CD4-positive, alpha-beta T cell (primary cell): Measurements from ENCODE around the gene PAAF1. TPM values are rescaled to one million over a fixed set of nuclear protein-coding genes. Genes with fewer than 3 reads are reported as not detected.
A peak's percentile ranks its signal among the peaks of the same experiment; 100 is the strongest.

Experiments
- ATAC-seq: fragments of 200-7000 bp; cut with Tn5 transposase; one replicate; pipeline ENCODE4 v1.10.0; 2022; ENCODE audit warnings: mild to moderate bottlenecking; ENCODE audit not compliant: poor library complexity
- CTCF ChIA-PET: fragments of 350-600 bp; sonication (Branson Sonifier 250); formaldehyde crosslinking; loops from one replicate; lab custom pipeline; 2021; ENCODE audit warnings: antibody characterized with exemption, inconsistent platforms; lab: Charles Lee
- POLR2A ChIA-PET: fragments of 350-600 bp; sonication (Branson Sonifier 250); formaldehyde crosslinking; loops from one replicate; lab custom pipeline; 2021; ENCODE audit warnings: antibody characterized with exemption, inconsistent platforms; lab: Charles Lee
- DNase-seq, 14 experiments: peaks; one replicate each; pipeline ENCODE4 v3.0.0-alpha.2; 2013 to 2020; ENCODE audit warnings: mixed read lengths in 2 of 14
- H3K27ac ChIP-seq, 2 donors: one replicate each; pipeline versions ENCODE4 v1.5.1 to v1.7.0; 2013; ENCODE audit warnings: low read length in 2 of 2, low read depth in 1 of 2, mild to moderate bottlenecking in 1 of 2
- H3K27me3 ChIP-seq, 2 experiments: 1 replicate in 1 of 2; 2 replicates in 1 of 2; pipeline versions ENCODE4 v1.6.1 to v1.7.0; 2013; ENCODE audit warnings: low read length in 2 of 2, control low read depth in 1 of 2, mild to moderate bottlenecking in 1 of 2, moderate library complexity in 1 of 2; ENCODE audit not compliant: insufficient read depth in 2 of 2, control insufficient read depth in 1 of 2
- H3K36me3 ChIP-seq: one replicate; pipeline ENCODE4 v1.6.1; 2013; ENCODE audit warnings: low read length, control low read depth; ENCODE audit not compliant: insufficient read depth
- H3K4me1 ChIP-seq: one replicate; pipeline ENCODE4 v1.6.1; 2013; ENCODE audit warnings: low read length, control low read depth; ENCODE audit not compliant: insufficient read depth
- H3K4me3 ChIP-seq: one replicate; pipeline ENCODE4 v1.5.1; 2013; ENCODE audit warnings: mild to moderate bottlenecking, low read length, moderate library complexity
- H3K9me3 ChIP-seq, 2 experiments: 1 replicate in 1 of 2; 2 replicates in 1 of 2; pipeline versions ENCODE4 v1.6.1 to v1.7.0; 2013; ENCODE audit warnings: low read length in 2 of 2, mild to moderate bottlenecking in 2 of 2, control low read depth in 1 of 2, moderate library complexity in 1 of 2; ENCODE audit not compliant: control insufficient read depth in 1 of 2, insufficient read depth in 1 of 2
- H3K27ac Mint-ChIP-seq: one replicate; pipeline ENCODE4 v1.8.0; 2020; ENCODE audit warnings: mixed read lengths
- H3K27me3 Mint-ChIP-seq: one replicate; pipeline ENCODE4 v1.8.0; 2021; ENCODE audit warnings: mixed read lengths
- H3K36me3 Mint-ChIP-seq: one replicate; pipeline ENCODE4 v1.8.0; 2021; ENCODE audit warnings: low read depth, mixed read lengths
- H3K4me1 Mint-ChIP-seq: one replicate; pipeline ENCODE4 v1.8.0; 2021; ENCODE audit warnings: low read depth, mixed read lengths
- H3K4me3 Mint-ChIP-seq: one replicate; pipeline ENCODE4 v1.8.0; 2020; ENCODE audit warnings: mild to moderate bottlenecking, mixed read lengths
- H3K9me3 Mint-ChIP-seq: one replicate; pipeline ENCODE4 v1.8.0; 2020; ENCODE audit warnings: mixed read lengths
- CTCF ChIP-seq: fragments of 200-600 bp; IDR thresholded peaks from one replicate; pipeline ENCODE4 v1.8.0; 2022; ENCODE audit warnings: antibody characterized with exemption, mild to moderate bottlenecking
- intact Hi-C, 2 experiments: fragments of 100-400 bp; cut with DNase I in 1 of 2; cut with micrococcal nuclease in 1 of 2; formaldehyde crosslinking; loops; one replicate each; pipeline versions ENCODE4 v1.15.1 to v1.9.0; 2023 to 2025; cut with DNase I, micrococcal nuclease
- total RNA-seq, 174 experiments: library from RNA in 2 of 174; stranded (reverse) in 2 of 174; gene quantifications; one replicate each; pipeline ENCODE4 v1.2.3 and lab custom pipeline; 2021 to 2026

The PAAF1 gene
- total RNA-seq, 2 experiments from 2014 or later = 6.2 to 7.6 TPM

- CTCF ChIA-PET = no interaction called here
- intact Hi-C loops = no loop called here
Measured at GRCh38 chr11:73866095-73866579, 10.7 kb upstream of the PAAF1 start.

GRCh38 chr11:73866586-73866996 lies 10.2 kb upstream of the PAAF1 start:
- H3K9me3 ChIP-seq = no peaks in the 10 kb centered on the region
- TF ChIP-seq CTCF = no peak
- Mint-ChIP-seq H3K4me3 (no peak overlapping the region), H3K36me3 (peaks cover 62% of the 10 kb centered on the region), H3K27ac (no peak overlapping the region), H3K4me1 (no peaks in the 10 kb centered on the region), H3K27me3 (no peaks in the 10 kb centered on the region), H3K9me3 (no peaks in the 10 kb centered on the region)
- ChIA-PET POLR2A (interaction anchor here (1.3 kb wide), 1 partner anchor 12 kb away, joined by 5 read pairs; no protein-coding TSS in a partner anchor), CTCF (no interaction called here)
- ATAC-seq = no peak
- H3K27ac ChIP-seq = no peak overlapping the region
- no peak for DNase-seq
- H3K36me3 ChIP-seq = peaks cover 34% of the 10 kb centered on the region
- intact Hi-C loops = no loop called here
- no peaks in the 10 kb centered on the region for H3K27me3 ChIP-seq
- no peaks in the 10 kb centered on the region for H3K4me1 ChIP-seq
- no peak overlapping the region for H3K4me3 ChIP-seq

More at GRCh38 chr11:73866095-73866579, 10.7 kb upstream of the PAAF1 start:
- Mint-ChIP-seq H3K27ac (no peak overlapping the region), H3K4me3 (no peak overlapping the region), H3K4me1 (no peaks in the 10 kb centered on the region), H3K27me3 (no peaks in the 10 kb centered on the region), H3K9me3 (no peaks in the 10 kb centered on the region), H3K36me3 (peaks cover 57% of the 10 kb centered on the region)
- no peaks in the 10 kb centered on the region for H3K4me1 ChIP-seq
- H3K36me3 ChIP-seq = peaks cover 30% of the 10 kb centered on the region
- no peaks in the 10 kb centered on the region for H3K27me3 ChIP-seq
- no peaks in the 10 kb centered on the region for H3K9me3 ChIP-seq
- DNase-seq (no peak), ATAC-seq (no peak)
- POLR2A ChIA-PET = interaction anchor here (1.3 kb wide), 1 partner anchor 12 kb away, joined by 5 read pairs; no protein-coding TSS in a partner anchor
- no peak overlapping the region for H3K27ac ChIP-seq
- H3K4me3 ChIP-seq = no peak overlapping the region
- TF ChIP-seq CTCF = no peak

- no peak for DNase-seq
- no peaks in the 10 kb centered on the region for H3K27me3 ChIP-seq
- no peak overlapping the region for H3K4me3 ChIP-seq
- H3K27ac ChIP-seq = no peak overlapping the region
- ChIA-PET CTCF (interaction anchor here (1.1 kb wide), 1 partner anchor 244 kb away, joined by 3 read pairs; no protein-coding TSS in a partner anchor), POLR2A (interaction anchor here (1.3 to 1.6 kb wide), 3 partner anchors 10 to 109 kb away, joined by 3 to 4 read pairs (median 4); partner anchors contain the start of gene RAB6A)
- H3K36me3 ChIP-seq = peaks cover 45% of the 10 kb centered on the region
- no peak for TF ChIP-seq CTCF
- no peaks in the 10 kb centered on the region for H3K9me3 ChIP-seq
- no peaks in the 10 kb centered on the region for H3K9me3 Mint-ChIP-seq
- H3K27me3 Mint-ChIP-seq = no peaks in the 10 kb centered on the region
- H3K4me3 Mint-ChIP-seq = no peak overlapping the region
- H3K27ac Mint-ChIP-seq = peak overlapping the region; percentile 53
- peaks cover 2% of the 10 kb centered on the region for H3K4me1 ChIP-seq
- ATAC-seq = no peak
- peaks cover 8% of the 10 kb centered on the region for H3K4me1 Mint-ChIP-seq
- peaks cover 66% of the 10 kb centered on the region for H3K36me3 Mint-ChIP-seq
- intact Hi-C loops = no loop called here
Measured at GRCh38 chr11:73869332-73869949, 7.4 kb upstream of the PAAF1 start.
